Natural killer cell treated with Interleukin-12 subunit alpha and Interleukin-12 subunit beta and Interleukin-15 and Interleukin-18, amount 100 ng/mL, for 72 hours (primary cell): ENCODE measurements around the gene DGKG. TPM values are rescaled to one million over a fixed set of nuclear protein-coding genes. Genes with fewer than 3 reads are reported as not detected.

Experiments used
- ATAC-seq, 2 donors: fragments of 150-1000 bp; cut with Tn5 transposase in 1 of 2; sonication (Bioruptor Pico), chemical (Tn5 transposase) in 1 of 2; 2 replicates each; pipeline ENCODE4 v1.10.0; 2021
- DNase-seq: peaks from one replicate; pipeline ENCODE4 v3.0.0; 2022; ENCODE audit warnings: low spot score
- H3K27ac Mint-ChIP-seq, 2 donors: 1 replicate in 1 of 2; 2 replicates in 1 of 2; pipeline ENCODE4 v1.8.0; 2022; ENCODE audit warnings: mixed read lengths in 2 of 2, mild to moderate bottlenecking in 1 of 2, moderate library complexity in 1 of 2
- H3K27me3 Mint-ChIP-seq, 2 donors: 1 replicate in 1 of 2; 2 replicates in 1 of 2; pipeline ENCODE4 v1.8.0; 2022; ENCODE audit warnings: mixed read lengths in 2 of 2
- H3K36me3 Mint-ChIP-seq: one replicate; pipeline ENCODE4 v1.8.0; 2022; ENCODE audit warnings: mixed read lengths
- H3K4me1 Mint-ChIP-seq, 2 donors: 1 replicate in 1 of 2; 2 replicates in 1 of 2; pipeline ENCODE4 v1.8.0; 2022; ENCODE audit warnings: low read depth in 2 of 2, mixed read lengths in 2 of 2, mild to moderate bottlenecking in 1 of 2
- H3K4me3 Mint-ChIP-seq: one replicate; pipeline ENCODE4 v1.8.0; 2022; ENCODE audit warnings: mixed read lengths
- H3K9me3 Mint-ChIP-seq: 2 replicates; pipeline ENCODE4 v1.8.0; 2022; ENCODE audit warnings: mixed read lengths
- total RNA-seq, 2 donors: library from RNA; stranded (reverse); gene quantifications; one replicate each; pipeline ENCODE4 v1.2.3, GENCODE V29; 2022

The DGKG gene
- total RNA-seq, 2 donors from 2014 or later = 6.2 to 7.5 TPM

DNA sequence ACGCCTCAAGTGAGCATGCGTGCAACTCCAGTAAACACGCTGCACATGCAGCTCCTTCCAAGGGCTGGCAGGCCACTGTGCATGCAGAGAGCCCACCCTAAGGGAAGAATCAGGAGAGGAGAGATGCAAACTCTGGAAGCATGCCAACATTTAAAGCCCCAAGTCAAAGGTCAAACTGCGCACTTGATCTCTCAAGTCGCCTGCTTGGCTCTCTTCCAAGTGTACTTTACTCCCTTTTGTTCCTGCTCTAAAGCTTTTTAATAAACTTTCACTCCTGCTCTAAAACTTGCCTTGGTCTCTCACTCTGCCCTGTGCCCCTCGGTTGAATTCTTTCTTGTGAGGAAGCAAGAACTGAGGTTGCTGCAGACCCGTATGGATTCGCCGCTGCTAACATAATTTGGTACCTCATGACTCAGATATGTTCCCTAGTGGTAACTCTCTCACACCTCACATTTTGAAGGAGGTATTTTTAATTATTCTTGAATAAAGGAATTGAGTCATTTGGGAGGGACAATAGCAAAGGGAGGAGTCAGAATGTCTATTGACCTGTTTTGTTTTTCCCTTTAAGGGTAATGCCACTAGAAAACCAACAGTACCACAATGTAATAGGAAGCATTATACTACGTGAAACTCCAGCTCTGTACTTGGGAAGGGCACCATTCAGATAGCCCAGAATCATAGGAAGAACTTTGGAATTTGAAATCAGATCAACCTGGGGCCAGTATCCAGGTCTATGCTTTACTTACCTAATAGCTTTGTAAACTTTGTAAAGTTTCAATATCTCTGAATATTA is 19.6 kb upstream of the DGKG start:
- H3K4me3 Mint-ChIP-seq = no peak overlapping the region
- H3K27ac Mint-ChIP-seq = no peak overlapping the region
- peaks cover 4% of the 10 kb centered on the region for H3K9me3 Mint-ChIP-seq
- peaks cover 16 to 17% of the 10 kb centered on the region in 2 donors for H3K27me3 Mint-ChIP-seq
- H3K4me1 Mint-ChIP-seq = peaks cover 3 to 5% of the 10 kb centered on the region in 2 donors
- H3K36me3 Mint-ChIP-seq = peaks cover 7% of the 10 kb centered on the region
- no peak for DNase-seq
- no peak for ATAC-seq

DNA sequence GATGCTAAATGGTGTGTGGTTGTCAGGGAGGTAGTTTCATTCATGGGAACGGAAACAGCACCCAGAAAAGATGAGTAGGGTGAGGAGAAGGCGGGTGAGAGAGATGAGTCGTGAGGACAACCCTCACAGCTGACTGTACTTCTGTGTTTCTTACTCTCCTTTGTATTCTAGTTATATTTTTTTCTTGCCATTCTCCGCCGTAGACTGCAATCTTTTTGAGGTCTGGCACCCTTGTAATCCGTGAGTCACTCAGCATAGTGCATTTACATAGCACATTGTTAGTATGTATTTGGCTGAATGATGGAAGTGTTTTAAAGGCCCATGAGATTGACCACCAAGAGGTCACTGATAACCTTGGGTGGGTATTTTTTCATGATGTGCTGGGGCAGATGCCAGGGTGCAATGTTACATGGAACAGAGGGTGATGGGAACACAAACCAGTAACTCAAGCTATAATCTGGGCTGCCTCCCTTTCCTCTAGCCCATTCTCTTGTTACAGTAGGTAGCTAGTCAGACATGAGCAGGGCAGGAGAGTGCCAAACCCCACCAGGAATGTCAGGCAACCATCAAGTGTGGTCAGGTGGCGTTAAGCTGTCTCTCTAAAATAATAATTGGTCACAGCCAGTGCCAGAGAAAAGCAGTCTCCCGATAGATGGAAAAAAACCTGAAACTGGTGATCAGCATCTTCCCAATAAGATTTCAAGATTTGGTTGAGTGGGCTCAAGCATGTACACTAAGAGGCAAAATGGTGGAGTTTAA is 18.8 kb upstream of the DGKG start:
- Mint-ChIP-seq H3K27me3 (peaks cover 19 to 23% of the 10 kb centered on the region in 2 donors), H3K36me3 (peaks cover 7% of the 10 kb centered on the region), H3K9me3 (peaks cover 4% of the 10 kb centered on the region), H3K27ac (no peak overlapping the region), H3K4me1 (peaks cover 0 to 5% of the 10 kb centered on the region in 2 donors), H3K4me3 (no peak overlapping the region)
- ATAC-seq = peak in 1 of 2 donors; percentile 61
- no peak for DNase-seq

DNA sequence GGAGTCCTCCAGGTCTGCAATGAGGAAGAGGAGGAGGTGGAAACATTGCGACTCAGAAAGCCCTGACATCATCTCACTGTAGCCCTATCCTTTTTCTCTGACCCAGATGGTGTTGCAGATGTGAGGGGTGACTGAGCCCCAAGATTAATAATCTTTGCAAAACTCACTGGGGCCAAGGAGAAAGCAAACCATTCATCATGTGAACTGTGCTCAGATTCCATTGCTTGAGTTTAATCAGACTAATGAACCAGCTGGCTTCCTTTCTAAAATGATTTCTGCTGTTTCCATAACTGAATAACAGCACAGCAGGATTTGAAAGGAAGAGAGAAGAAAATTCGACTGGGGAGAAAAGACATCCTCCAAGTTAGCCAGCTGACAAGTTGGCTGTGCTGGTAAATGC is 13.4 kb upstream of the DGKG start:
- Mint-ChIP-seq H3K36me3 (peaks cover 7% of the 10 kb centered on the region), H3K4me3 (no peak overlapping the region), H3K4me1 (no peaks in the 10 kb centered on the region), H3K27me3 (peaks cover 32 to 35% of the 10 kb centered on the region in 2 donors), H3K27ac (no peak overlapping the region), H3K9me3 (no peaks in the 10 kb centered on the region)
- ATAC-seq (no peak), DNase-seq (no peak)

DNA sequence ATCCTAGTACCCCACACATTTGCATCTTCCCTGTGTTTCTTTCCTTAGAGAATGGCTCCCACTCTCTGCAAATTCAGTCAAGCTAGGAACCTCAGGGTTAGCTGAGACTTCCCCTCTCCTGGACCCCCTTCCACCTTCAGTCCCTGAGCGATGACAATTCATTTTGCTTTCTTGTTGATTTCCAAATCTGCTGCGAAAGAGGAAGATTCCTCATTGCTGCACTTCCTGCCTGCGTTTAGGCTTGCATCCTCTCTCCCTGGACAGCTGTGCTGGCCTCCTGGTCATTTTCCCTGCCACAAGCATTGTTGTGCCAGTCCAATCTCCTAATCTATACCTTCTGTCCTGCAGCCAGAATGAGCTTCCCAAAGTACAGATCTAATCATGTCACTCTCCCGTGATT is 12.3 kb upstream of the DGKG start:
- H3K27me3 Mint-ChIP-seq = peaks cover 38 to 44% of the 10 kb centered on the region in 2 donors
- no peaks in the 10 kb centered on the region for H3K9me3 Mint-ChIP-seq
- H3K27ac Mint-ChIP-seq = no peak overlapping the region
- DNase-seq (no peak), ATAC-seq (no peak)
- no peaks in the 10 kb centered on the region for H3K4me1 Mint-ChIP-seq
- no peak overlapping the region for H3K4me3 Mint-ChIP-seq
- peaks cover 7% of the 10 kb centered on the region for H3K36me3 Mint-ChIP-seq

DNA sequence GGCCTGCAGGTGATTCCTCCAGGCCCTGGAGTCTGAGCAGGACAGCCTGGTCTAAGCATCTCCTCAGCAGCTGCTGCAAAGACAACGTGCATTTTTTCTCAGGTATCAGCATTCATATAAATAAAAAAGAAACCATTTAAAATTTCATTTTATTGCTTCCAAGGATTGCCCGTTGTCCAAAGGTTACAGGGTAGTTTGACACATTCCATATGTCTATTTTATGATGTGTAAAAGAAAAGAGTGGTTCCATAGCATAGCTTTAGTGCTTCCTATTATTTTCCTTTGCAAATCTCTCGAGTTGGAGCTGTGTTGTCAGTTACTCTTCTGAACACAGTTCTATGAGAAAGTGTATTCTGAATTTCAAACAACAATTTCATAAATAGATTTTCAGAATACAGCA is 7.2 kb upstream of the DGKG start:
- H3K4me1 Mint-ChIP-seq = no peaks in the 10 kb centered on the region
- no peaks in the 10 kb centered on the region for H3K9me3 Mint-ChIP-seq
- H3K4me3 Mint-ChIP-seq = no peak overlapping the region
- ATAC-seq (no peak), DNase-seq (no peak)
- H3K27me3 Mint-ChIP-seq = peaks cover 21 to 37% of the 10 kb centered on the region in 2 donors
- no peaks in the 10 kb centered on the region for H3K36me3 Mint-ChIP-seq
- H3K27ac Mint-ChIP-seq = no peak overlapping the region

DNA sequence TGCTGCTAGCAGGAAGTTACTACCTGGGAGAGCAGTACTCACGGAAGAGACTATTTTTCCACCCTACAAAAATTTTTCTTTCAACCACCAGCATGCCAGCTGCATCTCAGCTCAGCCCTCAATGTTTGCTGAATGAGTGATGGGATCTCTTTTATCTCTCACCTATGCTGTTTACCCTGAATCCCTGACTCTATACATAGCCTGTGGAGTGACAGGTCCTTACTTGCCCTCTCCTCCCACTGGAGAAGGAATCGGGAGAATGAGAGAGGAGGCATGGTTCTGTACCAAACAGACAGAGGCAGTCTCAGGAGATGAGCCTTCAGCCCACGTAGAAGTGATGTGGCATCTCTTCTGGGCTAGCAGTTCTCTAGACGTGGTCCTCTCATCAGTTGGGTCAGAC is 6.7 kb upstream of the DGKG start:
- H3K27me3 Mint-ChIP-seq = peaks cover 23 to 37% of the 10 kb centered on the region in 2 donors
- no peaks in the 10 kb centered on the region for H3K36me3 Mint-ChIP-seq
- no peak for ATAC-seq

DNA sequence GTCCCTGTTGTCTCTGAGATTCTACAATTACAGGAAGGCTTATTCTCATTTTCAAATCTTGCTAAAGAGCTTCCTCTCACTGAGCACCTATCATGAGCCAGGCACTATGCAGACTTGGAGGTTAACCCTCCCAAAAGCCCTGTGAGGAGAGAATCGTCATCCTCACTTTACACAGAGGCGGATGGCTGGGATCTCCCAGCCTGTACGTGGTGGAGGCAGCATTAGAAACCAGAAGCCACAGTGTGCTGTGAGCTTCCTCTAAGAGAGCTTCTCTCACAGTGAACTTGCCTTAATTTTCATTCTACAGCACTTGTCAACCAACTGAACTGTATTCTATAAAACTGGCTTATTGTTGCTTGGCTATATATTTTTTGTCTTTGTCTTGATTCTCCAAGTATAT is 6.1 kb upstream of the DGKG start:
- no peak for DNase-seq
- no peaks in the 10 kb centered on the region for H3K36me3 Mint-ChIP-seq
- no peaks in the 10 kb centered on the region for H3K4me1 Mint-ChIP-seq

More for the DNA sequence above, 6.7 kb upstream of the DGKG start:
- H3K27ac Mint-ChIP-seq = no peak overlapping the region
- H3K4me3 Mint-ChIP-seq = no peak overlapping the region
- H3K4me1 Mint-ChIP-seq = no peaks in the 10 kb centered on the region
- no peak for DNase-seq
- no peaks in the 10 kb centered on the region for H3K9me3 Mint-ChIP-seq

DNA sequence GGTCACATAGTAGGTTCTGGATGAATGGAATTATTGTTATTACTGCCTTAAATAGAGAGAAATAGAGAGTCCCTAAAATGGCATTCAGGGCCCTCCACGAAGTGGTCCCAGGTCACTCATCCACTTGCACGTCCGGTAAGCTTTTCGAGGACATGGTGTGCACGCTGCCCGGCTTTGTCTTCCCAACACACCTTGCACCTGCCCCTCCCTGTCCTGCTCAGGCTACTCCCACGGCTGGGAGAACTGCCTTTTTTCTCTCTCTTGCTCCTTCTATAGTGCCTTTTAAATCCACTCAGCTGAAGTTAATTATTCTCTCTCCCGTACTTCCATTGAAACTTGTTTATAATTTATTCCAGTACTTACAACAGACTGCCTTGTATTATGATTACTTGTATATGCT is 5.6 kb upstream of the DGKG start:
- H3K36me3 Mint-ChIP-seq = no peaks in the 10 kb centered on the region
- H3K4me3 Mint-ChIP-seq = no peak overlapping the region
- DNase-seq = no peak
- no peak overlapping the region for H3K27ac Mint-ChIP-seq
- no peaks in the 10 kb centered on the region for H3K4me1 Mint-ChIP-seq
- ATAC-seq = no peak
- peaks cover 27 to 44% of the 10 kb centered on the region in 2 donors for H3K27me3 Mint-ChIP-seq
- H3K9me3 Mint-ChIP-seq = no peaks in the 10 kb centered on the region

More for the DNA sequence above, 6.1 kb upstream of the DGKG start:
- Mint-ChIP-seq H3K27ac (no peak overlapping the region), H3K9me3 (no peaks in the 10 kb centered on the region), H3K27me3 (peaks cover 25 to 39% of the 10 kb centered on the region in 2 donors), H3K4me3 (no peak overlapping the region)
- no peak for ATAC-seq

DNA sequence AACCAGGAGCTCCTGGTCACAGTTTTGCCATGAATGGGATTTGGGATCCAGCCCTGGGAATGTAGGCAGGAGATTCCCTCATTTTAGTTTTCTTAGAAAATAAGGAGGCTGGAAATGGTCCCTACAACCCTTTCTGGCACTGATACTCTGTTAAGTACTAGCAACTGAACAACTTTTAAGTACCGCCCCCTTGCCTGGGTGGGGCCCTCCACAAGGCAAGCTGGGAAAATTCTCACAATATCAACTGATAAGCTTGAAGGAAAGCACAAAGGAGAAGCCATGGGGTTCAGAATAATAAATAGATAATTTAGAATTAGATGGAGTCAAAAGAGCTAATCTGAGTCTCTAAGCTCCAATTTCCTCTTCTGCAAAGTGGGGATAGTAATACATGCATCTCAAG is 4.2 kb upstream of the DGKG start:
- no peak overlapping the region for H3K4me3 Mint-ChIP-seq
- ATAC-seq = no peak
- H3K9me3 Mint-ChIP-seq = no peaks in the 10 kb centered on the region
- DNase-seq = no peak
- H3K4me1 Mint-ChIP-seq = no peaks in the 10 kb centered on the region
- H3K36me3 Mint-ChIP-seq = no peaks in the 10 kb centered on the region
- H3K27me3 Mint-ChIP-seq = peaks cover 32 to 50% of the 10 kb centered on the region in 2 donors
- H3K27ac Mint-ChIP-seq = no peak overlapping the region

DNA sequence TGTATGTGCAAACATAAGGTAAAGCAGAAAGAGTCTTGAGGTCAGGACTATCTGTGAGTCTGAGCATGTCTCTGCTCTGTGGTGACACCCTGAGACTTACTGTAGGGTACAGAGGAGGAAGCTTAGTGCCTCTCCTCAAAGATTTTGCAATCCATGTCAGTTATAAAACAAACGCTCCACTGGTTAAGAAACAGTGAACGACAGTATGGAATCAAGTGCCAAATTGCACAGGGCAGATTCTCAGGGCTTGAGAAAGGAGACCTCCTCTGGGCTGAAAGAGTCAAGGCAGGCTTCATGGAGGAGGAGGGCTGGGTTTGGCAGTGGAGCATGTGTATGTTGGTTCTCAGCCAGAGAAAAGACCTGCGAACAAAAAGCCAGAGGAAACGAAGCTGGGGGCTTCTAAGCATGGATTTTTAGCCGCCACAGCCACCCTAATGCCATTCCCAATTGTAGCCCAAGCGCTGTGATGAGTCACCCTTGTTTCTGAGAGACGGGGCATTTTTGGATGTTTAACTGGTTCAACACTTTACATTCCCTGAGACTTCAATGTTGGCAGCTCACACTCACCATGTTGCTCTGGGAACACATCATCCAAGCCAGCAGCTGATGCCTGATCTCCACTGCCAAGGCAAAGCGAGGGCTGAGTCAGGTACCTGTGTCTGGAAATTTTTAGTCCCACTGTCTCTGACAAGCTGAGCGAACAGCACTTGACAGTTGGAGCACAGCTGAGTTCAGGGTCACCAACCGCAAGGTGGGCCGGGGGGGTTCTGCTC is 3.4 kb upstream of the DGKG start:
- no peaks in the 10 kb centered on the region for H3K9me3 Mint-ChIP-seq
- H3K27ac Mint-ChIP-seq = no peak overlapping the region
- ATAC-seq = no peak
- no peaks in the 10 kb centered on the region for H3K36me3 Mint-ChIP-seq
- no peak for DNase-seq
- H3K4me1 Mint-ChIP-seq = no peaks in the 10 kb centered on the region
- peaks cover 37 to 54% of the 10 kb centered on the region in 2 donors for H3K27me3 Mint-ChIP-seq
- no peak overlapping the region for H3K4me3 Mint-ChIP-seq

DNA sequence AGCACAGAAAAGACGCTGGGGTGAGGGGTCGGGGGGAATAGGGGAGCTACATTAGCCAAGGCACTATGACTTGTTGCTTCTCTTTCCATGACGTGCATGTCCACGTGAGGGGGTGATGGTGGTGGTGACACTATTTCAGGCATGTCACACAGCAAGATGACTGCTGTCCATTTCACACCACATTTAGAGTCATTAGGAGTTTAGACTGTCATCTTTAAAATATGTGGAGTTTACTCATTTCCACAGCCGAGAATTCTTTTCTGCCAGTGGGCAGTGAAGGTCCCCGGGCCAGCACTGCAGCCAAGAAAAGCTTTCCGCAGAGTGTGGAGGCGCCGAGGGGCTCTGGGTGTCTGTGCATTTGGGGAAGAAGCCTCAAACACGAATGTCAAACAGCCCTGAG is 954 bp upstream of the DGKG start:
- DNase-seq (no peak), ATAC-seq (no peak)
- peaks cover 43 to 56% of the 10 kb centered on the region in 2 donors for H3K27me3 Mint-ChIP-seq
- no peak overlapping the region for H3K27ac Mint-ChIP-seq
- no peak overlapping the region for H3K4me3 Mint-ChIP-seq
- no peaks in the 10 kb centered on the region for H3K36me3 Mint-ChIP-seq
- H3K4me1 Mint-ChIP-seq = no peaks in the 10 kb centered on the region
- no peaks in the 10 kb centered on the region for H3K9me3 Mint-ChIP-seq

DNA sequence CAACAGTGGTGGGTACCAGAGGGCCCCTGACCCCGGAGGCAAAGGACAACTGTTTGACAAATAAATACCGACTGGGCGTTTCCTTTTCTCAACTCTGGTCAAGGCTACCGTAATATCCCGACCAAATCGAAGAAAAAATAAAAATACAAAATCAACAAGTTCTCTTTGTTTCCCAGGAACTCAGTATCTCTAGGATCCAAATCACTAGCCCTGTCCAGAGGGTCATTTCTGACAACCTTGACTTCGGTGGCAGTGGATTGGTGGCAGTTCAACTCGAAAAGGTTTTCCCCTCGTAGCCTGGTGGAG is 456 bp upstream of the DGKG start:
- H3K4me3 Mint-ChIP-seq = no peak overlapping the region
- no peak for ATAC-seq
- no peaks in the 10 kb centered on the region for H3K4me1 Mint-ChIP-seq
- H3K27me3 Mint-ChIP-seq = peaks cover 41 to 51% of the 10 kb centered on the region in 2 donors
- DNase-seq = no peak
- H3K9me3 Mint-ChIP-seq = no peaks in the 10 kb centered on the region
- no peaks in the 10 kb centered on the region for H3K36me3 Mint-ChIP-seq
- H3K27ac Mint-ChIP-seq = no peak overlapping the region

DNA sequence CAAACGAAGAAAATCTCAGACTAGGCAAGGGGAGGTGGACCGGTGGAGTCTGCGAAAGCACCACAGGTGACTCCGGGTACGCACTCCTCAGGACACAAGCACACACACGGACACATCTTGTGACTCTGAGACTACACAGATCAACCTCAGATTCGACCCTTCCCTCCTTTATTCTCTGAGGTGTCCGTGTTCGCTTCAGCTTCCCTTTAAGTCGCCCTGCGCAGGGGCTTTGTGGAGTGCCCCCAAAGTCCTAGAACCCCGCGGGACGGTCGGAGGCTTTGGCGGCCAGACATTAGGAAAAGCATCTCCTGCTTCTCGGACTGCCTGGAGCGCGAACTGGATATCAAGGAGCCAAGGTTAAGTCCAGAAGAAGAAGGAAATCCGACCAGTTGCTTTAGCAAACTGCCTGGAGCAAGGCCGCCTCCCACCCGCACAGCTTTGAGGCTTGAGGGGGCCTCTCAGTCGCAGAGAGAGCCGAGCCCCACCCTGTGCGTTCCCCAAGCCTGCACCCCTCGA is 730 bp downstream of the DGKG start:
- ATAC-seq = peak in 1 of 2 donors; percentile 17
- no peak overlapping the region for H3K4me3 Mint-ChIP-seq
- H3K9me3 Mint-ChIP-seq = no peaks in the 10 kb centered on the region
- H3K27ac Mint-ChIP-seq = no peak overlapping the region
- H3K36me3 Mint-ChIP-seq = no peaks in the 10 kb centered on the region
- peaks cover 41 to 54% of the 10 kb centered on the region in 2 donors for H3K27me3 Mint-ChIP-seq
- no peak for DNase-seq
- H3K4me1 Mint-ChIP-seq = no peaks in the 10 kb centered on the region

DNA sequence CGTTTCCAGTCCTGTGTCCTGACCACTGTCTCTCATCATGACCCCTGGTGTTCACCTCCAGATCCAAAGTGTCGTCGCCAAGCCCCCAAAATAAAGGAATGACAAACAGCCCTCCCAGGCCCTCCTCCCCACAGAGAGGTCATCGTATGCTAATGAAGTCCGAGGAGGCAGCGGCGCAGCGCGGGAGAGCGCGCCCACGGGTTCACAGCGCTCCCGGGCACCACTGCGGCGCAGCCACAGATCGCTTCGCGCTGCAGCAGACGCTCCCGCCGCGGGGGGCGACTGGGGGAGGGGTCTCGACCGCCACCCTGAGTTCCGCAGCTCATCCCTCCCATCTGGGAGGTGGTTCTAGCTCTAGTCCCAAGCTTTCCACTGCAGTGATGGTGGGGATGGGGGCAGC is 1.3 kb downstream of the DGKG start:
- H3K27ac Mint-ChIP-seq = no peak overlapping the region
- no peaks in the 10 kb centered on the region for H3K4me1 Mint-ChIP-seq
- no peak overlapping the region for H3K4me3 Mint-ChIP-seq
- H3K27me3 Mint-ChIP-seq = peaks cover 44 to 59% of the 10 kb centered on the region in 2 donors
- DNase-seq (no peak), ATAC-seq (no peak)
- no peaks in the 10 kb centered on the region for H3K36me3 Mint-ChIP-seq
- no peaks in the 10 kb centered on the region for H3K9me3 Mint-ChIP-seq
